PC-3 (cell line): Measurements from ENCODE around the gene MOB3A. TPM values are rescaled to one million over a fixed set of nuclear protein-coding genes. Genes with fewer than 3 reads are reported as not detected.
A peak's percentile ranks its signal among the peaks of the same experiment; 100 is the strongest.

ENCODE experiments used
- ATAC-seq: fragments of 200-7000 bp; cut with Tn5 transposase; 2 replicates; pipeline ENCODE4 v1.9.1; 2020; ENCODE audit warnings: mild to moderate bottlenecking, moderate library complexity
- BruUV-seq: library from RNA; stranded (reverse); fragments of 400-500 nt; replicated peaks from 2 replicates; lab custom pipeline; 2021; lab: Mats Ljungman, UMichigan
- CTCF ChIA-PET: fragments of 300-600 bp; sonication (Branson Sonifier 250); formaldehyde crosslinking; loops from one replicate; lab custom pipeline; 2022; ENCODE audit warnings: antibody characterized with exemption; lab: Charles Lee
- POLR2A ChIA-PET: fragments of 300-600 bp; sonication (Branson Sonifier 250); formaldehyde crosslinking; loops from one replicate; lab custom pipeline; 2022; ENCODE audit warnings: antibody characterized with exemption; ENCODE audit not compliant: unreplicated experiment; lab: Charles Lee
- DNase-seq: peaks from one replicate; pipeline ENCODE4 v3.0.0-alpha.2; 2015
- H2AFZ ChIP-seq: fragments of 300-600 bp; sonication (generic); 2 replicates; pipeline ENCODE4 v1.6.0; 2016; ENCODE audit warnings: antibody characterized with exemption, low read length
- H3F3A ChIP-seq: fragments of 300-600 bp; sonication (generic); one replicate; pipeline ENCODE4 v1.6.0; 2017; ENCODE audit warnings: antibody characterized with exemption, low read length, control low read depth, mild to moderate bottlenecking; ENCODE audit not compliant: unreplicated experiment
- H3K27ac ChIP-seq: fragments of 300-600 bp; sonication (generic); 2 replicates; pipeline ENCODE4 v1.5.1; 2016; ENCODE audit warnings: mild to moderate bottlenecking, low read length
- H3K27me3 ChIP-seq: fragments of 300-600 bp; sonication (generic); 2 replicates; pipeline ENCODE4 v1.6.1; 2016; ENCODE audit warnings: low read length, mixed read lengths
- H3K36me3 ChIP-seq: fragments of 300-600 bp; sonication (generic); 2 replicates; pipeline ENCODE4 v1.6.1; 2016; ENCODE audit warnings: low read depth, mixed run types, low read length, mixed read lengths
- H3K4me1 ChIP-seq: fragments of 300-600 bp; sonication (generic); 2 replicates; pipeline ENCODE4 v1.5.1; 2016; ENCODE audit warnings: low read length; ENCODE audit not compliant: insufficient read depth
- H3K4me2 ChIP-seq: fragments of 300-600 bp; sonication (generic); 2 replicates; pipeline ENCODE4 v1.6.0; 2016; ENCODE audit warnings: low read length
- H3K4me3 ChIP-seq: fragments of 300-600 bp; sonication (generic); 2 replicates; pipeline ENCODE4 v1.5.1; 2016; ENCODE audit warnings: mild to moderate bottlenecking, low read length, mixed read lengths
- H3K79me2 ChIP-seq: fragments of 300-600 bp; sonication (generic); 2 replicates; pipeline ENCODE4 v1.6.1; 2017; ENCODE audit warnings: low read length, mixed read lengths
- H3K9ac ChIP-seq: fragments of 300-600 bp; sonication (generic); 2 replicates; pipeline ENCODE4 v1.6.0; 2016; ENCODE audit warnings: mild to moderate bottlenecking, low read length
- H3K9me2 ChIP-seq: fragments of 300-600 bp; sonication (generic); replicated peaks from 2 replicates; pipeline ENCODE4 v1.6.1; 2016; ENCODE audit warnings: mixed run types, low read length, mixed read lengths
- H3K9me3 ChIP-seq: fragments of 300-600 bp; sonication (generic); 2 replicates; pipeline ENCODE4 v1.6.1; 2016; ENCODE audit warnings: low read length, mixed read lengths
- H4K20me1 ChIP-seq: fragments of 300-600 bp; sonication (generic); 2 replicates; pipeline ENCODE4 v1.6.1; 2016; ENCODE audit warnings: low read length, mixed read lengths
- EZH2 ChIP-seq: fragments of 300-600 bp; sonication (generic); IDR thresholded peaks from one replicate; pipeline ENCODE4 v1.6.1; 2017; ENCODE audit warnings: antibody characterized with exemption, mild to moderate bottlenecking, low read length; ENCODE audit not compliant: unreplicated experiment
- EZH2phosphoT487 ChIP-seq: fragments of 300-600 bp; sonication (generic); IDR thresholded peaks from 2 replicates; pipeline ENCODE4 v1.6.1; 2018; ENCODE audit warnings: mild to moderate bottlenecking, antibody characterized with exemption, low read length, borderline replicate concordance
- intact Hi-C: fragments of 100-400 bp; cut with micrococcal nuclease; formaldehyde crosslinking; loops from 2 replicates; pipeline ENCODE4 v1.9.0; 2023
- total RNA-seq: library from RNA; depleted of rRNA; stranded (reverse); fragments of >200 nt; gene quantifications from 2 replicates; pipeline ENCODE4 v1.2.3, GENCODE V29; 2014
- TF ChIP-seq, protein P1 (sequence below): fragments of 300-600 bp; sonication (generic); conservative IDR thresholded peaks from 2 replicates; pipeline ENCODE4 v1.5.1; 2017; ENCODE audit warnings: antibody characterized with exemption, low read depth, mild to moderate bottlenecking, low read length

The MOB3A gene
- total RNA-seq, 1 experiment from 2014 or later = 15.1 TPM

DNA sequence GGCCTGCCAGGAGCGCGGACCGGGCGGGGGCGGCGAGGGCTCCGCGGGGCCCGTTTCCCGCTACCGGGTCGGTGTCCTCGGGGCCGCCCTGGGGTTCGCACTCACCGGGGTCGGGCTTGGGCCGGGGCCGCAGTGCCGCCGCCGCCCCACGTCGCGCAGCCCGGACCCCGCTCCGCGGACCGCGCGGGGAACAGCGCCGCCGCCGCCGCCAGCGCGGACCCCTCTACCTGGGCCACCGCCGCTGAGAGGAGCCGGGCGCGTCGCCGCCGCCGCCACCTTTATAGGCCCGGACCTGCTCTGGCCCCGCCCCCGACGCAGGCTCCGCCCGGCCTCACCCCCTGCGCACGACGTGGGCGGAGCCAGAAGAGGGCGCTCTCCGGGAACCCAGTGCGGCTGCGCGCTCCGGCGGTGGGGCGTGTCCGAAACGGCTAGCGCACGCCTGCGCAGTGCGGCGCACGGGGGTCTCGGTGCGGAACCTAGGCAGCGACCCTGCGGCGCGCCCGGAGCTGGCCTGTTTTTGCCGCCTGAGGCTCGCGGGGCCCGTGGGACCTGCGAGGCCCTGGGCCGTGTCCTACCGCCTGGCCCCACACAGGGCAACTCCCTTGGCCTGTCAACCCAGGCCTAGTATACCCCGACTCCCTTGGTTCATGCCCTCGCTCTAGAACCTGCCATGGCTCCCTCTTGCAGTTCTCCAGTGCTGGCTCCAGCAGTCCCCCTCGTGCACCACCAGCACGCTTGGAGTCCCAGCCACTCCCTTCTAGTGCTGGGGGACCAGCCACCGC, 44.9 kb downstream of the MOB3A start, which contains the start of gene MKNK2:
Gene MKNK2 (minus strand): TSS at position 254 of the 782 bp plus-strand sequence. CDS start 393 bp downstream, outside the sequence.
- Histone ChIP-seq H3F3A (no peaks in the 10 kb centered on the region), H2AFZ (peak within 1 kb of the TSS; percentile 77), H3K36me3 (no peaks in the 10 kb centered on the region), H4K20me1 (peaks cover 37% of the 10 kb centered on the region), H3K4me1 (peaks cover 40% of the 10 kb centered on the region), H3K4me2 (peak within 1 kb of the TSS; percentile 93), H3K27me3 (no peaks in the 10 kb centered on the region), H3K9ac (peak within 1 kb of the TSS; percentile 75), H3K27ac (peak within 1 kb of the TSS; percentile 14; the same call in 1 of the 2 replicates), H3K9me2 (no peaks in the 10 kb centered on the region), H3K9me3 (no peaks in the 10 kb centered on the region), H3K4me3 (peak within 1 kb of the TSS; percentile 80), H3K79me2 (peaks cover 46% of the 10 kb centered on the region)
- BruUV-seq = no TSS peak
- DNase-seq (peak; percentile 82), ATAC-seq (peak; percentile 70)
- intact Hi-C loops = no loop called here
- ChIA-PET CTCF (no interaction called here), POLR2A (interaction anchor here (0.6 to 0.8 kb wide), 2 partner anchors 101 to 196 kb away, joined by 3 to 6 read pairs; no protein-coding TSS in a partner anchor)
- TF ChIP-seq EZH2phosphoT487 = no peak
- TF ChIP-seq, protein P1, sequence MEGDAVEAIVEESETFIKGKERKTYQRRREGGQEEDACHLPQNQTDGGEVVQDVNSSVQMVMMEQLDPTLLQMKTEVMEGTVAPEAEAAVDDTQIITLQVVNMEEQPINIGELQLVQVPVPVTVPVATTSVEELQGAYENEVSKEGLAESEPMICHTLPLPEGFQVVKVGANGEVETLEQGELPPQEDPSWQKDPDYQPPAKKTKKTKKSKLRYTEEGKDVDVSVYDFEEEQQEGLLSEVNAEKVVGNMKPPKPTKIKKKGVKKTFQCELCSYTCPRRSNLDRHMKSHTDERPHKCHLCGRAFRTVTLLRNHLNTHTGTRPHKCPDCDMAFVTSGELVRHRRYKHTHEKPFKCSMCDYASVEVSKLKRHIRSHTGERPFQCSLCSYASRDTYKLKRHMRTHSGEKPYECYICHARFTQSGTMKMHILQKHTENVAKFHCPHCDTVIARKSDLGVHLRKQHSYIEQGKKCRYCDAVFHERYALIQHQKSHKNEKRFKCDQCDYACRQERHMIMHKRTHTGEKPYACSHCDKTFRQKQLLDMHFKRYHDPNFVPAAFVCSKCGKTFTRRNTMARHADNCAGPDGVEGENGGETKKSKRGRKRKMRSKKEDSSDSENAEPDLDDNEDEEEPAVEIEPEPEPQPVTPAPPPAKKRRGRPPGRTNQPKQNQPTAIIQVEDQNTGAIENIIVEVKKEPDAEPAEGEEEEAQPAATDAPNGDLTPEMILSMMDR = peak; percentile 33

DNA sequence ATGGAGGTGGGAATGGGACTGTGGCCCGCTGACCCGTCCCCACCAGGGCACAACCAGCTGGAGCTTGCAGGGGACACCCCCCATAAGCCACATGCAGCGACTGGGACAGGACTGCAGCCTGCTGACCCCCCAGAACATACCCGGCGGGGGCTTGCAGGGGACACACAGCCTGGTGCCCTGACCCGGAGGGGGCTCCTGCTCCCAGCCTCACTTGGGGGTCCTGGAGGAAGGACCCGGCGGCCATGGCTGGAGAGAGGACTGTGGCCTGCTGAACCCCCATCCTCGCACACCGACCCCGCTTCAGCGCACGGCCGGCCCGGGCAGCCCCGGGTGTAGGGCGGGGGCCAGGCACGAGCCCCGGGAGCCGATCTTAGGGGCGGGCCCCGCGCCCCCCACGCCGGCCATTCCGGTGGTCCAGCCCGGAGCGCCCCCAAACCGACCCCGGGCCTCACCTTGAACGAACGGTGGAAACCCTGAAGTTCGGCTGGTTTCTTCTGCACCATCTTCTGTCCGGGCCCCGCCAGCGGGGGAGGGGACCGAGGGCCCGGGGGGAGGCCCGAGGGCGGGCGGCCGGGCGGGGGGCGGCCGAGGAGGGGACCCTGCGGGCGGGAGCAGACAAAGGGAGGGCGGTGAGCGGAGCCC, 45.7 kb downstream of the MOB3A start:
- Histone ChIP-seq H3K4me1 (peaks cover 32% of the 10 kb centered on the region), H3K9me2 (no peaks in the 10 kb centered on the region), H4K20me1 (peaks cover 37% of the 10 kb centered on the region), H3K9me3 (no peaks in the 10 kb centered on the region), H3K36me3 (no peaks in the 10 kb centered on the region; the same call in 1 of the 2 replicates), H2AFZ (no peak overlapping the region), H3K27me3 (no peaks in the 10 kb centered on the region), H3K27ac (peak overlapping the region; percentile 14; the same call in 1 of the 2 replicates), H3F3A (no peaks in the 10 kb centered on the region), H3K4me3 (peak overlapping the region; percentile 80), H3K9ac (peak overlapping the region; percentile 75), H3K79me2 (peaks cover 53% of the 10 kb centered on the region), H3K4me2 (peak overlapping the region; percentile 93)
- CTCF ChIA-PET = no interaction called here
- TSS peak; percentile 80 for BruUV-seq
- POLR2A ChIA-PET = no interaction called here
- ATAC-seq (peak; percentile 3), DNase-seq (no peak)
- TF ChIP-seq EZH2phosphoT487 (no peak), EZH2 (no peak)
- TF ChIP-seq, protein P1 = no peak
- intact Hi-C loops = no loop called here
